ENCODE measurements around the gene MDP1.

- TF ChIP-seq POLR2AphosphoS5 (IDR thresholded peaks at IDR 0.05; ENCODE audit: low read depth, low read length): no peak
- TF ChIP-seq REST (IDR thresholded peaks at IDR 0.05; ENCODE audit: insufficient read depth in 1 of 2, low read depth in 2 of 2, low read length in 2 of 2): no peak
- TF ChIP-seq TAF1 (IDR thresholded peaks at IDR 0.05; ENCODE audit: borderline replicate concordance, insufficient read depth, low read length): no peak
- TF ChIP-seq SIN3A (IDR thresholded peaks at IDR 0.05; ENCODE audit: borderline replicate concordance, insufficient read depth, low read length): no peak
- TF ChIP-seq FOXP2 (optimal IDR thresholded peaks at IDR 0.05; ENCODE audit: borderline replicate concordance, extremely low read depth, extremely low read length, insufficient read depth): no peak
Measured at GRCh38 chr14:24186831-24187538, 28.9 kb downstream of the MDP1 start.
